GM23338 (cell line): ENCODE measurements around the gene SYT17. TPM values are rescaled to one million over a fixed set of nuclear protein-coding genes. Genes with fewer than 3 reads are reported as not detected.

Source experiments
- ATAC-seq: fragments of 200-7000 bp; cut with Tn5 transposase; 3 replicates; pipeline ENCODE4 v1.9.1; 2020
- DNase-seq: peaks from one replicate; pipeline ENCODE4 v3.0.0-alpha.2; 2015; ENCODE audit warnings: low spot score
- H2AFZ ChIP-seq: fragments of 200-600 bp; sonication (generic); 2 replicates; pipeline ENCODE4 v1.8.0; 2016; ENCODE audit warnings: antibody characterized with exemption, mild to moderate bottlenecking, moderate library complexity
- H3F3A ChIP-seq: fragments of 200-600 bp; sonication (generic); replicated peaks from 2 replicates; pipeline ENCODE4 v1.8.0; 2017; ENCODE audit warnings: antibody characterized with exemption, mixed run types, low read depth
- H3K27ac ChIP-seq: fragments of 200-600 bp; sonication (generic); 2 replicates; pipeline ENCODE4 v1.6.1; 2016; ENCODE audit warnings: low read depth
- H3K27me3 ChIP-seq: fragments of 200-600 bp; sonication (generic); 2 replicates; pipeline ENCODE4 v1.8.0; 2016; ENCODE audit warnings: mild to moderate bottlenecking, mixed run types, moderate library complexity; ENCODE audit not compliant: insufficient read depth
- H3K36me3 ChIP-seq: fragments of 200-600 bp; sonication (generic); 2 replicates; pipeline ENCODE4 v1.8.0; 2016; ENCODE audit warnings: mild to moderate bottlenecking; ENCODE audit not compliant: insufficient read depth
- H3K4me1 ChIP-seq: fragments of 200-600 bp; sonication (generic); 2 replicates; pipeline ENCODE4 v1.8.0; 2016; ENCODE audit warnings: mild to moderate bottlenecking, moderate library complexity; ENCODE audit not compliant: insufficient read depth
- H3K4me2 ChIP-seq: fragments of 200-600 bp; sonication (generic); 2 replicates; pipeline ENCODE4 v1.7.1; 2017; ENCODE audit warnings: mixed run types
- H3K4me3 ChIP-seq: fragments of 200-600 bp; sonication (generic); 2 replicates; pipeline ENCODE4 v1.6.1; 2016; ENCODE audit warnings: mixed run types
- H3K79me2 ChIP-seq: fragments of 200-600 bp; sonication (generic); replicated peaks from 2 replicates; pipeline ENCODE4 v1.8.0; 2017; ENCODE audit warnings: mild to moderate bottlenecking; ENCODE audit not compliant: insufficient read depth
- H3K9me2 ChIP-seq: fragments of 200-600 bp; sonication (generic); 2 replicates; pipeline ENCODE4 v1.8.0; 2017; ENCODE audit not compliant: insufficient read depth
- H4K20me1 ChIP-seq: fragments of 200-600 bp; sonication (generic); replicated peaks from 2 replicates; pipeline ENCODE4 v1.8.0; 2017; ENCODE audit warnings: mild to moderate bottlenecking; ENCODE audit not compliant: insufficient read depth
- H3K27ac Mint-ChIP-seq: 2 replicates; pipeline ENCODE4 v1.8.0; 2020; ENCODE audit warnings: inconsistent platforms, mild to moderate bottlenecking, moderate library complexity, mixed read lengths
- H3K27me3 Mint-ChIP-seq: 3 replicates; pipeline ENCODE4 v1.8.0; 2022; ENCODE audit warnings: low read depth, mild to moderate bottlenecking, moderate library complexity, mixed read lengths, inconsistent platforms; ENCODE audit not compliant: insufficient read depth, poor library complexity
- H3K36me3 Mint-ChIP-seq: 3 replicates; pipeline ENCODE4 v1.8.0; 2021; ENCODE audit warnings: low read depth, mild to moderate bottlenecking, inconsistent platforms, moderate library complexity, mixed read lengths
- H3K4me1 Mint-ChIP-seq: 3 replicates; pipeline ENCODE4 v1.8.0; 2020; ENCODE audit warnings: mild to moderate bottlenecking, inconsistent platforms, mixed read lengths
- H3K4me3 Mint-ChIP-seq: 3 replicates; pipeline ENCODE4 v1.8.0; 2021; ENCODE audit warnings: moderate library complexity, mild to moderate bottlenecking, inconsistent platforms, mixed read lengths
- H3K9me3 Mint-ChIP-seq: 3 replicates; pipeline ENCODE4 v1.8.0; 2020; ENCODE audit warnings: moderate library complexity, mild to moderate bottlenecking, inconsistent platforms, mixed read lengths
- CREB1 ChIP-seq: fragments of 250-450 bp; sonication (Bioruptor Pico); IDR thresholded peaks from 2 replicates; pipeline ENCODE4 v1.5.0; 2020; ENCODE audit warnings: low read depth, mild to moderate bottlenecking, moderate library complexity
- EZH2 ChIP-seq: fragments of 200-600 bp; sonication (generic); IDR thresholded peaks from one replicate; pipeline ENCODE4 v1.8.0; 2017; ENCODE audit warnings: antibody characterized with exemption, mild to moderate bottlenecking, low read depth; ENCODE audit not compliant: unreplicated experiment
- EZH2phosphoT487 ChIP-seq: fragments of 200-600 bp; sonication (generic); IDR thresholded peaks from one replicate; pipeline ENCODE4 v1.8.1; 2018; ENCODE audit warnings: antibody characterized with exemption; ENCODE audit not compliant: unreplicated experiment
- JUNB ChIP-seq: IDR thresholded peaks from one replicate; pipeline ENCODE4 v1.6.1; 2016; ENCODE audit warnings: antibody characterized with exemption; ENCODE audit not compliant: unreplicated experiment
- ZNF114 ChIP-seq: fragments of 250-450 bp; sonication (Bioruptor Pico); IDR thresholded peaks from 2 replicates; pipeline ENCODE4 v1.5.0; 2020; ENCODE audit warnings: mild to moderate bottlenecking, moderate library complexity
- polyA plus RNA-seq: library from polyadenylated mRNA; unstranded; fragments of >200 nt; fragmentation: Nextera tagmentation; extraction: Ambion mirVana; gene quantifications from 2 replicates; pipeline ENCODE4 v1.2.1, GENCODE V29; 2016
- total RNA-seq: library from RNA; depleted of rRNA; stranded (reverse); fragments of >200 nt; shearing (Covaris generic); gene quantifications from 2 replicates; pipeline ENCODE4 v1.2.3, GENCODE V29; 2014
- TF ChIP-seq, protein P1 (sequence below): IDR thresholded peaks from one replicate; pipeline ENCODE4 v1.6.1; 2018; ENCODE audit warnings: antibody characterized with exemption; ENCODE audit not compliant: unreplicated experiment
- TF ChIP-seq, protein P2 (sequence below): IDR thresholded peaks from 2 replicates; pipeline ENCODE4 v1.6.1; 2016; ENCODE audit warnings: antibody characterized with exemption
- TF ChIP-seq, protein P3 (sequence below), 2 experiments: fragments of 200-600 bp in 1 of 2; sonication (generic) in 1 of 2; conservative IDR thresholded peaks; 2 replicates each; pipeline versions ENCODE4 v1.5.1 to v1.6.1; 2016 to 2017; ENCODE audit warnings: antibody characterized with exemption in 2 of 2, low read depth in 2 of 2, mild to moderate bottlenecking in 2 of 2, moderate library complexity in 1 of 2

SYT17 gene
- total and polyA plus RNA-seq, 2 experiments from 2014 or later: 5.3 to 9.5 TPM

DNA sequence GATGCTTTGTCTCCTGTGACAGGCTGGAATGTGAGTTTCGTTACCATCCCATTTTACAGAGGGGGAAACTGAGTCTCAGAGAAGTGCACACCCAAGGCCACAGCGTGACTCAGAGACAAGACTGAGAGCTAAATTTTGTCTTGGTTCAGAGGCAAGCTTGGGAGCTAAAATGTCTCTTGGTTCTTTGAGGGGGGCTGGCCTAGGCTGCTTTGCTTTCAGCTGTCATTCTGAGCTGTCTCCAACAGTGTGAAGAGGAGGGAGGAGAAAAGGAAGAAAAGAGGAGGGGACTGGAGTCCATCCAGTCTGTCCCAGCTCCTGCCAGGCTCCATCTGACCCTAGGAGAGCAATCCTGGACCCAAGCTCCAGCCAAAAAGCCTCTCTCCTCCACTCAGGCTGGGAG is 117.4 kb downstream of the SYT17 start, which contains the start of gene CLEC19A (continued):
- TF ChIP-seq, protein P1, sequence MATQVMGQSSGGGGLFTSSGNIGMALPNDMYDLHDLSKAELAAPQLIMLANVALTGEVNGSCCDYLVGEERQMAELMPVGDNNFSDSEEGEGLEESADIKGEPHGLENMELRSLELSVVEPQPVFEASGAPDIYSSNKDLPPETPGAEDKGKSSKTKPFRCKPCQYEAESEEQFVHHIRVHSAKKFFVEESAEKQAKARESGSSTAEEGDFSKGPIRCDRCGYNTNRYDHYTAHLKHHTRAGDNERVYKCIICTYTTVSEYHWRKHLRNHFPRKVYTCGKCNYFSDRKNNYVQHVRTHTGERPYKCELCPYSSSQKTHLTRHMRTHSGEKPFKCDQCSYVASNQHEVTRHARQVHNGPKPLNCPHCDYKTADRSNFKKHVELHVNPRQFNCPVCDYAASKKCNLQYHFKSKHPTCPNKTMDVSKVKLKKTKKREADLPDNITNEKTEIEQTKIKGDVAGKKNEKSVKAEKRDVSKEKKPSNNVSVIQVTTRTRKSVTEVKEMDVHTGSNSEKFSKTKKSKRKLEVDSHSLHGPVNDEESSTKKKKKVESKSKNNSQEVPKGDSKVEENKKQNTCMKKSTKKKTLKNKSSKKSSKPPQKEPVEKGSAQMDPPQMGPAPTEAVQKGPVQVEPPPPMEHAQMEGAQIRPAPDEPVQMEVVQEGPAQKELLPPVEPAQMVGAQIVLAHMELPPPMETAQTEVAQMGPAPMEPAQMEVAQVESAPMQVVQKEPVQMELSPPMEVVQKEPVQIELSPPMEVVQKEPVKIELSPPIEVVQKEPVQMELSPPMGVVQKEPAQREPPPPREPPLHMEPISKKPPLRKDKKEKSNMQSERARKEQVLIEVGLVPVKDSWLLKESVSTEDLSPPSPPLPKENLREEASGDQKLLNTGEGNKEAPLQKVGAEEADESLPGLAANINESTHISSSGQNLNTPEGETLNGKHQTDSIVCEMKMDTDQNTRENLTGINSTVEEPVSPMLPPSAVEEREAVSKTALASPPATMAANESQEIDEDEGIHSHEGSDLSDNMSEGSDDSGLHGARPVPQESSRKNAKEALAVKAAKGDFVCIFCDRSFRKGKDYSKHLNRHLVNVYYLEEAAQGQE: no peak
- TF ChIP-seq EZH2: no peak

DNA sequence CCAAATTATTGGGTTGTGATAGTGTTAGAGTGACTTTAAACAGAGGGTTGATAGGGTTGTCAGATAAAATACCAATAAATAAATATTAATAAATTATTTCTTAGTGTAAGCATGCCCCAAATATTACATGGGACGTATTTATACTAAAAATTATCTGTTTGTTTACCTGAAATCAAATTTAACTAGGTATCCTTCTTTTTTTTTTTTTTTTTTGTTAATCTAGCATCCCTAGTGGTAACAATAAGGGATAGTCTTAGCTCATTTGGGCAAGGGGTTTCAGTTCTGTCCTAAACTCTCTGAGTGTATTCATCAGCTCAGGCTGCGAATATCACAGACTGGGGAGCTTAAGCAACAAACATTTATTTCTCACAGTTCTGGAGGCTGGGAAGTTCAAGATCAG is 118.8 kb downstream of the SYT17 start:
- H3K4me1 ChIP-seq: peaks cover 42% of the 10 kb centered on the region
- DNase-seq (no peak), ATAC-seq (no peak)
- 0 out of 2 replicates have a peak overlapping the region, but pooled peaks have one; percentile 6 for H3K4me2 ChIP-seq
- Mint-ChIP-seq H3K4me3 (no peak overlapping the region), H3K4me1 (peaks cover 44% of the 10 kb centered on the region), H3K27me3 (peaks cover 4% of the 10 kb centered on the region), H3K27ac (no peak overlapping the region), H3K36me3 (0 out of 3 replicates have a peak, but pooled peaks cover 2% of the 10 kb centered on the region), H3K9me3 (peaks cover 11% of the 10 kb centered on the region)
- no peaks in the 10 kb centered on the region for H3K27me3 ChIP-seq
- no peaks in the 10 kb centered on the region for H3K79me2 ChIP-seq
- H3K36me3 ChIP-seq: no peaks in the 10 kb centered on the region
- no peaks in the 10 kb centered on the region for H3F3A ChIP-seq
- H3K4me3 ChIP-seq: no peak overlapping the region
- H4K20me1 ChIP-seq: no peaks in the 10 kb centered on the region
- H3K9me2 ChIP-seq: 0 out of 2 replicates have a peak, but pooled peaks cover 4% of the 10 kb centered on the region
- no peak overlapping the region for H3K27ac ChIP-seq
- no peak overlapping the region for H2AFZ ChIP-seq
- TF ChIP-seq, protein P2, sequence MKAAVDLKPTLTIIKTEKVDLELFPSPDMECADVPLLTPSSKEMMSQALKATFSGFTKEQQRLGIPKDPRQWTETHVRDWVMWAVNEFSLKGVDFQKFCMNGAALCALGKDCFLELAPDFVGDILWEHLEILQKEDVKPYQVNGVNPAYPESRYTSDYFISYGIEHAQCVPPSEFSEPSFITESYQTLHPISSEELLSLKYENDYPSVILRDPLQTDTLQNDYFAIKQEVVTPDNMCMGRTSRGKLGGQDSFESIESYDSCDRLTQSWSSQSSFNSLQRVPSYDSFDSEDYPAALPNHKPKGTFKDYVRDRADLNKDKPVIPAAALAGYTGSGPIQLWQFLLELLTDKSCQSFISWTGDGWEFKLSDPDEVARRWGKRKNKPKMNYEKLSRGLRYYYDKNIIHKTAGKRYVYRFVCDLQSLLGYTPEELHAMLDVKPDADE: no peak
- TF ChIP-seq JUNB: no peak
- TF ChIP-seq, protein P3, sequence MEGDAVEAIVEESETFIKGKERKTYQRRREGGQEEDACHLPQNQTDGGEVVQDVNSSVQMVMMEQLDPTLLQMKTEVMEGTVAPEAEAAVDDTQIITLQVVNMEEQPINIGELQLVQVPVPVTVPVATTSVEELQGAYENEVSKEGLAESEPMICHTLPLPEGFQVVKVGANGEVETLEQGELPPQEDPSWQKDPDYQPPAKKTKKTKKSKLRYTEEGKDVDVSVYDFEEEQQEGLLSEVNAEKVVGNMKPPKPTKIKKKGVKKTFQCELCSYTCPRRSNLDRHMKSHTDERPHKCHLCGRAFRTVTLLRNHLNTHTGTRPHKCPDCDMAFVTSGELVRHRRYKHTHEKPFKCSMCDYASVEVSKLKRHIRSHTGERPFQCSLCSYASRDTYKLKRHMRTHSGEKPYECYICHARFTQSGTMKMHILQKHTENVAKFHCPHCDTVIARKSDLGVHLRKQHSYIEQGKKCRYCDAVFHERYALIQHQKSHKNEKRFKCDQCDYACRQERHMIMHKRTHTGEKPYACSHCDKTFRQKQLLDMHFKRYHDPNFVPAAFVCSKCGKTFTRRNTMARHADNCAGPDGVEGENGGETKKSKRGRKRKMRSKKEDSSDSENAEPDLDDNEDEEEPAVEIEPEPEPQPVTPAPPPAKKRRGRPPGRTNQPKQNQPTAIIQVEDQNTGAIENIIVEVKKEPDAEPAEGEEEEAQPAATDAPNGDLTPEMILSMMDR (conservative IDR thresholded peaks at IDR 0.05; ENCODE audit: low read depth in 2 of 2): no peak
- TF ChIP-seq ZNF114 (CRISPR knock-in tag): no peak
- TF ChIP-seq, protein P1: no peak
- TF ChIP-seq EZH2phosphoT487: no peak
- TF ChIP-seq CREB1 (CRISPR knock-in tag): no peak
